ENCODE data around the gene CAMTA1. TPM values are rescaled to one million over a fixed set of nuclear protein-coding genes. Genes with fewer than 3 reads are reported as not detected.

CAMTA1 gene
- total RNA-seq, 1 experiment from 2014 or later, result 69.5 TPM

DNA sequence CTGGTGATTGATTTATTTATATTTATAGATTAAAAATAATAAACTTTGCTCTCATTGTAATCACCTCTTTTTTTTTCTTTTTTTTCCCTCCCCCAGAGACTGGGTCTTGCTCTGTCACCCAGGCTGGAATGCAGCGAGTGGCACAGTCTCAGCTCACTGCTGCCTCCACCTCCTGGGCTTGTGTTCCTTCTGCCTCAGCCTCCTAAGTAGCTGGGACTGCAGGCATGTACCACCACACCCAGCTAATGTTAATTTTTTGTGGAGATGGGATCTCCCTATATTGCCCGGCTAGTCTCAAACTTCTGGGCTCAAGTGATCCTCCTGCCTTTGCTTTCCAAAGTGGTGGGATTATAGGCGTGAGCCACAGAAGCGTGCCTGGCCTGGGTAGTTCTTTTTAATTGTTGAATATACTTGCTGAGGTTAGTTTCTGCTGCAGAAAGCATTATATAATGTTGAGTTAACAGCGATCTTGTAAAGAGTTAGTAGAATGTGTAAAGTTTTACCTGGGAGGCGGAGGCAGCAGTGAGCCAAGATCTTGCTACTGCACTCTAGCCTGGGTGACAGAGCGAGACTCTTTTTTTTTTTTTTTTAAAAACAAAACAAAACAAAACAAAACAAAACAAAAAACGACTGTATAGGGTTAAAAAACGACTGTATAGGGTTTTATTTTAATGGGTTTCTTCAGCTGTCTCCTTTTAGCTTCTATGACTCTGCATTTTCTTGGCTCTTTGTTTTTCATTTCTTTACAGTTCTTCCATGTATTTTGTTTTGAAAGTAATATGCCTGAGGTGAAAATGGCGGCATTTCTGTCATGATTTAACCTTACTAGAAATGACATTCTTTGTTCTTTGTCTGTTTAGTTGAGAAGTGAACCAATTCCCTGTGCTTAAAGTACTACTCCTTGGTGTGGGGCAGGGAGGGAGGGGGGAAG, 82.7 kb downstream of the CAMTA1 start:
- DNase-seq (ENCODE audit: low read depth, low spot score) (no peak), ATAC-seq (no peak)
- no TSS peak for BruUV-seq (replicated peaks)
- peaks cover 23% of the 10 kb centered on the region for H3K79me2 ChIP-seq (ENCODE audit: insufficient read depth, low read length)
- no peaks in the 10 kb centered on the region for H3K9me3 ChIP-seq (ENCODE audit: control insufficient read depth in 1 of 2, insufficient read depth in 1 of 2, low read depth in 1 of 2, low read length in 2 of 2)
- no peaks in the 10 kb centered on the region for H3K27me3 ChIP-seq (ENCODE audit: insufficient read depth, low read length)
- no peak overlapping the region for H3K27ac ChIP-seq (ENCODE audit: low read depth, low read length)
- no peak overlapping the region for H3K9ac ChIP-seq (ENCODE audit: low read length)
- ChIA-PET RAD21 (ENCODE audit: low non-redundant PET in 1 of 2, low total read pairs in 2 of 2, uncharacterized antibody in 2 of 2, unreplicated experiment in 2 of 2) (interaction anchor here in 1 of 2 experiments (0.6 kb wide), 1 partner anchor 130 kb away, joined by 3 read pairs; no protein-coding TSS in a partner anchor), POLR2A (no interaction called here), CTCF (no interaction called here)
- H2AFZ ChIP-seq (ENCODE audit: low read depth, low read length, poor library complexity, severe bottlenecking), result no peak overlapping the region
- no peaks in the 10 kb centered on the region for H3K9me2 ChIP-seq (ENCODE audit: insufficient read depth)
- no peak overlapping the region for H3K4me2 ChIP-seq (ENCODE audit: low read length)
- no peaks in the 10 kb centered on the region for H3K36me3 ChIP-seq (ENCODE audit: control insufficient read depth in 1 of 2, insufficient read depth in 2 of 2, low read length in 2 of 2)
- no peaks in the 10 kb centered on the region for H4K20me1 ChIP-seq (ENCODE audit: insufficient read depth)
- H3K4me3 ChIP-seq (replicated peaks in 1 of 2; ENCODE audit: low read depth in 1 of 2, low read length in 2 of 2), result no peak overlapping the region
- TF ChIP-seq ELF1 (IDR thresholded peaks at IDR 0.05; ENCODE audit: borderline replicate concordance, low read depth), result no peak
- no peak for TF ChIP-seq EZH2 (IDR thresholded peaks at IDR 0.05)
- TF ChIP-seq, protein P1, sequence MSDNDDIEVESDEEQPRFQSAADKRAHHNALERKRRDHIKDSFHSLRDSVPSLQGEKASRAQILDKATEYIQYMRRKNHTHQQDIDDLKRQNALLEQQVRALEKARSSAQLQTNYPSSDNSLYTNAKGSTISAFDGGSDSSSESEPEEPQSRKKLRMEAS (IDR thresholded peaks at IDR 0.05), result no peak
- TF ChIP-seq, protein P2, sequence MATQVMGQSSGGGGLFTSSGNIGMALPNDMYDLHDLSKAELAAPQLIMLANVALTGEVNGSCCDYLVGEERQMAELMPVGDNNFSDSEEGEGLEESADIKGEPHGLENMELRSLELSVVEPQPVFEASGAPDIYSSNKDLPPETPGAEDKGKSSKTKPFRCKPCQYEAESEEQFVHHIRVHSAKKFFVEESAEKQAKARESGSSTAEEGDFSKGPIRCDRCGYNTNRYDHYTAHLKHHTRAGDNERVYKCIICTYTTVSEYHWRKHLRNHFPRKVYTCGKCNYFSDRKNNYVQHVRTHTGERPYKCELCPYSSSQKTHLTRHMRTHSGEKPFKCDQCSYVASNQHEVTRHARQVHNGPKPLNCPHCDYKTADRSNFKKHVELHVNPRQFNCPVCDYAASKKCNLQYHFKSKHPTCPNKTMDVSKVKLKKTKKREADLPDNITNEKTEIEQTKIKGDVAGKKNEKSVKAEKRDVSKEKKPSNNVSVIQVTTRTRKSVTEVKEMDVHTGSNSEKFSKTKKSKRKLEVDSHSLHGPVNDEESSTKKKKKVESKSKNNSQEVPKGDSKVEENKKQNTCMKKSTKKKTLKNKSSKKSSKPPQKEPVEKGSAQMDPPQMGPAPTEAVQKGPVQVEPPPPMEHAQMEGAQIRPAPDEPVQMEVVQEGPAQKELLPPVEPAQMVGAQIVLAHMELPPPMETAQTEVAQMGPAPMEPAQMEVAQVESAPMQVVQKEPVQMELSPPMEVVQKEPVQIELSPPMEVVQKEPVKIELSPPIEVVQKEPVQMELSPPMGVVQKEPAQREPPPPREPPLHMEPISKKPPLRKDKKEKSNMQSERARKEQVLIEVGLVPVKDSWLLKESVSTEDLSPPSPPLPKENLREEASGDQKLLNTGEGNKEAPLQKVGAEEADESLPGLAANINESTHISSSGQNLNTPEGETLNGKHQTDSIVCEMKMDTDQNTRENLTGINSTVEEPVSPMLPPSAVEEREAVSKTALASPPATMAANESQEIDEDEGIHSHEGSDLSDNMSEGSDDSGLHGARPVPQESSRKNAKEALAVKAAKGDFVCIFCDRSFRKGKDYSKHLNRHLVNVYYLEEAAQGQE (IDR thresholded peaks at IDR 0.05; ENCODE audit: low read depth), result no peak
- TF ChIP-seq CEBPB (IDR thresholded peaks at IDR 0.05; ENCODE audit: low read depth), result no peak
- no peak for TF ChIP-seq POLR2A (IDR thresholded peaks at IDR 0.05; ENCODE audit: borderline replicate concordance, extremely low read depth, insufficient read depth, insufficient read length)
- TF ChIP-seq SP1 (IDR thresholded peaks at IDR 0.05; ENCODE audit: low read depth), result no peak
- no peak for TF ChIP-seq YY1 (IDR thresholded peaks at IDR 0.05; ENCODE audit: extremely low read depth, insufficient replicate concordance, low read depth, low read length)
- TF ChIP-seq EZH2phosphoT487 (IDR thresholded peaks at IDR 0.05; ENCODE audit: borderline replicate concordance), result no peak
- TF ChIP-seq, protein P3, sequence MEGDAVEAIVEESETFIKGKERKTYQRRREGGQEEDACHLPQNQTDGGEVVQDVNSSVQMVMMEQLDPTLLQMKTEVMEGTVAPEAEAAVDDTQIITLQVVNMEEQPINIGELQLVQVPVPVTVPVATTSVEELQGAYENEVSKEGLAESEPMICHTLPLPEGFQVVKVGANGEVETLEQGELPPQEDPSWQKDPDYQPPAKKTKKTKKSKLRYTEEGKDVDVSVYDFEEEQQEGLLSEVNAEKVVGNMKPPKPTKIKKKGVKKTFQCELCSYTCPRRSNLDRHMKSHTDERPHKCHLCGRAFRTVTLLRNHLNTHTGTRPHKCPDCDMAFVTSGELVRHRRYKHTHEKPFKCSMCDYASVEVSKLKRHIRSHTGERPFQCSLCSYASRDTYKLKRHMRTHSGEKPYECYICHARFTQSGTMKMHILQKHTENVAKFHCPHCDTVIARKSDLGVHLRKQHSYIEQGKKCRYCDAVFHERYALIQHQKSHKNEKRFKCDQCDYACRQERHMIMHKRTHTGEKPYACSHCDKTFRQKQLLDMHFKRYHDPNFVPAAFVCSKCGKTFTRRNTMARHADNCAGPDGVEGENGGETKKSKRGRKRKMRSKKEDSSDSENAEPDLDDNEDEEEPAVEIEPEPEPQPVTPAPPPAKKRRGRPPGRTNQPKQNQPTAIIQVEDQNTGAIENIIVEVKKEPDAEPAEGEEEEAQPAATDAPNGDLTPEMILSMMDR (IDR thresholded peaks at IDR 0.05 in 2 of 3, conservative IDR thresholded peaks at IDR 0.05 in 1 of 3; ENCODE audit: borderline replicate concordance in 1 of 3, insufficient read depth in 1 of 3, low read depth in 2 of 3, low read length in 2 of 3), result no peak
- no peak for TF ChIP-seq TCF7L2 (IDR thresholded peaks at IDR 0.05; ENCODE audit: borderline replicate concordance, extremely low read depth, insufficient read depth, insufficient read length)
- intact Hi-C loops (cut with micrococcal nuclease), result no loop called here
- H3K4me1 ChIP-seq (ENCODE audit: control insufficient read depth in 1 of 2, insufficient read depth in 2 of 2, low read length in 2 of 2), result peaks cover 5 to 14% of the 10 kb centered on the region in 2 experiments

Measured in HCT116 (cell line).